ENCODE results near the gene AP4B1.

GRCh38 chr1:113924473-113924872 lies 19.9 kb upstream of the AP4B1 start:
- TF ChIP-seq POLR2AphosphoS5 (IDR thresholded peaks at IDR 0.05) (no peak), CTCF (IDR thresholded peaks at IDR 0.05) (no peak), POLR2A (IDR thresholded peaks at IDR 0.05) (no peak)

Data from breast epithelium (tissue), 3 donors.